GM18517 (cell line): ENCODE data around the gene LAMTOR5.
"Not testable (repeated sequence)": the region's sequence is repeated elsewhere in the genome, so short reads cannot be mapped to it uniquely, and the experiment has no call there.

Experiments
- ATAC-seq: cut with Tn5 transposase; IDR thresholded peaks from one replicate; pipeline ENCODE4 v1.9.1; 2021; ENCODE audit warnings: mild to moderate bottlenecking, moderate library complexity; ENCODE audit not compliant: unreplicated experiment

The LAMTOR5 gene

GRCh38 chr1:110407260-110408210 lies at the start of gene LAMTOR5:
LAMTOR5 (minus strand) TSS chr1:110407694; CDS start chr1:110407620, 74 bp downstream.
- peak; percentile 85 for ATAC-seq

DNA sequence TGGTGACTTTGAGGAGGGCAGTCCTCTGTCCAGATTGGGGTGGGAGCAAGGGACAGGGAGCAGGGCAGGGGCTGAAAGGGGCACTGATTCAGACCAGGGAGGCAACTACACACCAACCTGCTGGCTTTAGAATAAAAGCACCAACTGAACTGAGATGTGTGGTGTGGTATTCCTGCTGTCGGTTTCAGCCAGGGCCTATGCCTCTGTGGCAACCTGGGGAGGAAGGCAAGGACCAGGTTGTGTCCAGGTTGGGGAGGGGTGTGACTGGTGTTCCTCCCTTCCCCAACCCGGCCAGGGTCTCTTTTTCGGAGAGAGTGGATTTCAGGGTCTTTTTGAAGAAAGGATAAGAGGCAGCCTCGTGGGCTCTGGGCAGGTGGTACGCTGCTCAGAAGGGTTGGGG lies 49.7 kb upstream of the LAMTOR5 start:
- ATAC-seq, result no peak

GRCh38 chr1:110455151-110455550 lies 47.7 kb upstream of the LAMTOR5 start:
- ATAC-seq, result no peak

DNA sequence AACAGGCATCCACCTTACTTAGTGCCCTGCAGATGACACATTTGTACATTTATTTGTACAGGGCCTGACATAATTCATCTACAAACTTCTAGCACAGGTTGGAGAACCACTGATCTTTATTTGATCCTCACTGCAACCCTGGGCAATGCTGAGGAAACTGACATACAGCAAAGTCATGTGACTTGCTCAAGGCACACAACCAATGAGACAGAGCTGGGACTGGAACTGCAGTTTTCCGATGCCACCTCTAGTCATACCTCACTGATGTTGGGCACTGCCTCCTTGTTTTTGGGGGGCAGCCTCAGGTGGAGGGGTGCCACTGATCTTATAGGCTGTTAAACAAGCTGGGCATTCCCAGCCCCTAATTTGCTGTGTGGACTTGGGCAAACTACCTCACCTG lies 46.8 kb upstream of the LAMTOR5 start:
- ATAC-seq, result no peak

DNA sequence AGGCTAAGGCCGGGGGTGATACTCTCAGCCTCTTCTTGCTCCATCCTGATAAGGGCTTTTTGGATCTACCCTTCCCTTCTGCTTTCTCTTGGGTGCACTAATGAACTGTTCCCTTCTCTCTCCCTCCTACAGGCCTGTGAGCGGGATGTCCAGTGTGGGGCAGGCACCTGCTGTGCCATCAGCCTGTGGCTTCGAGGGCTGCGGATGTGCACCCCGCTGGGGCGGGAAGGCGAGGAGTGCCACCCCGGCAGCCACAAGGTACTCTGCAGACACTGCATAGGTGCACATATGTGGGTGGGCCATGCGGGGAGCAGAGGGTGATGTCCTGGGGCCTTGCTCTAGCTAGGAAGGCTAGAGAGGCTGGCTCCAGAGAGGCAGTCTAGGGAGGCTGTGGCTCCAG lies 46.3 kb upstream of the LAMTOR5 start:
- no peak for ATAC-seq

GRCh38 chr1:110452330-110452729 lies 44.8 kb upstream of the LAMTOR5 start:
- no peak for ATAC-seq

- no peak for ATAC-seq
Measured at GRCh38 chr1:110450929-110451328, 43.4 kb upstream of the LAMTOR5 start, which contains the start of gene PROK1. PROK1 (plus strand) TSS chr1:110451149; CDS start chr1:110451217, 68 bp downstream.

GRCh38 chr1:110449661-110450651 lies 42.5 kb upstream of the LAMTOR5 start:
- no peak for ATAC-seq

GRCh38 chr1:110444561-110444960 lies 37.1 kb upstream of the LAMTOR5 start:
- ATAC-seq, result no peak

DNA sequence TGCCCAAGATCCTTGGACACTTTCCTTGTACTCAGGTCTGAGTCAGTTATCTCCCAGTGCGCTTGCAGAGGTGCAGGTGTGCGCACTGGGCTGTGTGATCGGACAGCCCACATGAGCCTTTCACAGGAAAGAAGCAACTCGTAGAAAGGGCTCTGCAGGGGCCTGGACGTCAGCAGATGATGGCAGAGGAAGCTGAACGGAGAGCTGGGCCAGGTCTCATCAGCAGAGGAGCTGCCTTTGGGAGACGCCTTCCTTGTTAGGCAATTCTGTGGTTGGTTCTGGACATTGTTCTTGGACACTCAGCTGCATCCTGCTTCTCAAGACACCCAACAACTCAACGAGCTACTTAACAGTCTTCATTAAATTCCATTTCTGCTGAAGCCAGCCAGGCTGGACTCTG lies 36.0 kb upstream of the LAMTOR5 start:
- ATAC-seq, result no peak

GRCh38 chr1:110441888-110442287 lies 34.4 kb upstream of the LAMTOR5 start:
- ATAC-seq, result no peak

DNA sequence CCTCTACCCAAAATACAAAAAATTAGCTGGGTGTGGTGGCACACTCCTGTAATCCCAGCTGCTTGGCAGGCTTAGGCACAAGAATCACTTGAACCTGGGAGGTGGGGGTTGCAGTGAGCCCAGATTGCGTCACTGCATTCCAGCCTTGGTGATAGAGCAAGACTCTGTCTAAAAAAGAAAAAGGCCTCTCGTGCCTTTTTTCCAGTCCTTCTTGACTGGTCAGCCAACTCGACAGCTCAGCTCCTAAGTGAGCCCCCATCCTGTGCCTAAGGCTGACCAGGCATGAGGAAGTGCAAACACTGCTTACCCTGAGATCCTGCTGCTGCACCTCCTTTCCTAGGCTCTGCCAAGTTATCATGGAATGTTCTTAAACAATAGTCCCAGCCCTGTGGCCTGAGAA lies 33.4 kb upstream of the LAMTOR5 start:
- ATAC-seq, result no peak

DNA sequence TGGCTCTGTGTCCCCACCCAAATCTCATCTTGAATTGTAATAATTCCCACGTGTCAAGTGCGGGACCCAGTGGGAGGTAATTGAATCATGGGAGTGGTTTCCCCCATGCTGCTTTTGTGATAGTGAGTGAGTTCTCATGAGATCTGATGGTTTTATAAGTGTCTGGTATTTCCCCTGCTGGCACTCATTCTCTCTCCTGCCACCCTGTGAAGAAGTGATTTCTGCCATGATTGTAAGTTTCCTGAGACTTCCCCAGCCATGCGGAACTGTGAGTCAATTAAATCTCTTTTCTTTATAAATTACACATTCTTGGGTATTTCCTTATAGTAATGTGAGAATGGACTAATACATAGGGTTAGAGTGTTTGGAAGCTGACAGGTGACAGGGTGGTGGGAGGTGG lies 32.4 kb upstream of the LAMTOR5 start:
- ATAC-seq, result not testable (repeated sequence)

GRCh38 chr1:110438893-110439292 lies 31.4 kb upstream of the LAMTOR5 start:
- no peak for ATAC-seq

DNA sequence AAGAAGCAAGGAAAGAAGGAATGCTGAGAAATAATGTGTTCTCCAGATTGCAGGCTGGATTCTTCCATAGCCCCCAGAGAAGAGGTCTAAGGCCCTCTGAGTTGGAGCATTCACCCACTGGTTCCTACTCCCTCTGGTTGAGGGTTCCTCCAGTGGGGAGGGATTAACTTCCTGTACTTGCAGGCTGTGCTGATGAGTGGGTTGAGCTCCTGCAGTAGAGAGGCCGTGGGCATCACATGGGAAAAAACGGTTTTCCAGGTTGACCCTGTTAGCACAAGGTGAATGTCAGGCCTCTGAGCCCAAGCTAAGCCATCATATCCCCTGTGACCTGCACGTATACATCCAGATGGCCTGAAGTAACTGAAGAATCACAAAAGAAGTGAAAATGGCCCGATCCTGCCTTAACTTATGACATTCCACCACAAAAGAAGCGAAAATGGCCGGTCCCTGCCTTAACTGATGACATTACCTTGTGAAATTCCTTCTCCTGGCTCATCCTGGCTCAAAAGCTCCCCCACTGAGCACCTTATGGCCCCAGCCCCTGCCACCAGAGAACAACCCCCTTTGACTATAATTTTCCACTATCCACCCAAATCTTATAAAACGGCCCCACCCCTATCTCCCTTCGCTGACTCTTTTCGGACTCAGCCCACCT lies 30.3 kb upstream of the LAMTOR5 start:
- not testable (repeated sequence) for ATAC-seq

DNA sequence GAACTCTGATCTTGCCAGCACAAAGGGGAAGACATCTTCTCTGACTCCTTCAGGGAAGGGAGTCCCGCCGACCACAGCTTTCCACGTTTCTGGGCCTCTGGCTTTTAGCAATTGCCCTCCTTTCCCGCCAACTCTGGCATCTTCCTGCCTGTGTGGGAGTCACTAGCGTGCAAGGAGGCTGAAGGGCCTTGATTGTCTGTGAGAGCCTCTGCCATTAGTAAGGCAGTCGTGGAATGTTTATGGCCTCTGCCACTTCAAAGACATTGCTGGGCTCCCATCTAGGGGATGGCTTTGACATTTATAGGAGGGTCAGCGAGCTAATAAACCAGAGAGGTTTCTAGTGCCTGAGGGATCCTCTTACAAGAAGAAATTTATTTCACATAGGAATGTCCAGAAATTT lies 29.1 kb upstream of the LAMTOR5 start:
- ATAC-seq, result no peak

DNA sequence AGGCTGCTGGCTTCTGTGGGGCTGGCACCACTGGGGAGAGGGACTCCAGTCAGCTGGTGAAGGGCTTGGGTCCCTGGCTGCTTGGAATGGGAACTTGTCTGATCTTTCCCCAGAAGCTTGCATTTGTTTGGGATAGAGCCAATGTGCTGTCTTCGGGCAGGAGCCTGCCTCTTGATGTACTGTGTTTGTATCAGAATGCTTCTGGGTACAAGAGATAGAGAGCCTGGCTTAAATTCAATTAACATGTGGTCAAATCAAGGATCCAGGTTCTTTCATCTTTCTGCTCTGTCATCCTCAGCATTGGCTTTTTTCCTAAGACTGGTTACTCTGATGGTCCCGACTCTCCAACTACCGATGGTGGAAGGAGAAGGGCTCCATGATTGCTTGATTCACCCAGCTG lies 27.5 kb upstream of the LAMTOR5 start:
- no peak for ATAC-seq

DNA sequence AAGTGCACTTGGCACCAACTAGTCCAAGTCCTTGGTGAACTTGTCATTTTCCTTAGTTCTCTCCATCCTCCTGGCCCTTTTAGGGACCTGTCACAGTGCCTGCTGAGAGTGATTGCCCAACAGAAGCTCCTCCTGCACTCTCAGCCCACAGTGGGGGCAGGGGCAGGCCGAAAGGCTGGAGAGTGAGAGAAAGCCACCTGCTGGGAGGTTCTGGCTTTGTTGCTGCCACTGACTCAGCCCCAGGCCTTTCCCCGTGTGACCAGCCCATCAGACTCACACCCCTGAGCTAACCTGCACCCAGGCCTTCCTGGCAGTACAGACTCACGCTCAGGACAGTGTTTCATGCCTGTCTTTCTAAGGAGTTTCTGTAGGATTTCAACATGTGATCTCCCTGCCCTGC lies 26.3 kb upstream of the LAMTOR5 start:
- no peak for ATAC-seq

- no peak for ATAC-seq
Measured at GRCh38 chr1:110433213-110433612, 25.7 kb upstream of the LAMTOR5 start.

GRCh38 chr1:110430901-110431300 lies 23.4 kb upstream of the LAMTOR5 start:
- no peak for ATAC-seq

- ATAC-seq, result no peak
Measured at GRCh38 chr1:110430366-110430765, 22.9 kb upstream of the LAMTOR5 start.
